ENCODE data around the gene SLC10A7.

DNA sequence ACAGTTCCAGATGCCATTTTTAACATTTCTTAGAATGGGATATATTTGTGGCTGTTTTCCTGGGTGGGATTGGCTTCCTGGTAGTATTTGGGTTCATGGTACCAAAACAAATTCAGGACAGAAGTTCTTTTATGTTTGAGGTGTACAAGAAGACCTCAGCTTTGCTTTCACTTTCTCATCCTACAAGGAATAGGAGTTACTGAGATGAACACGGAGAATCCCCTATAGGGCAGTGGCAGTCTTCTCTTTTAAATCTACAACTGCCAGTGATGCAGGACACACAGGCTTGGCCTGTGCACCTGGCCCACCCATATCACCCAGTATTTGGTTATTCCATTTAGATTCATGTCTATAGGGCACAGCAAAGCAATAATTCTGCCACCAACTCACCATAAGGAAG lies 35.2 kb downstream of the SLC10A7 start:
- TF ChIP-seq EZH2 (IDR thresholded peaks at IDR 0.05; ENCODE audit: low read depth, low read length, severe bottlenecking) (no peak), RNF2 (IDR thresholded peaks at IDR 0.05; ENCODE audit: borderline replicate concordance, low read depth, low read length, missing control alignments, poor library complexity, severe bottlenecking) (no peak), POLR2A (IDR thresholded peaks at IDR 0.05; ENCODE audit: control extremely low read depth in 1 of 2, low read depth in 2 of 2, low read length in 2 of 2) (no peak), EP300 (IDR thresholded peaks at IDR 0.05; ENCODE audit: borderline replicate concordance in 1 of 2, low read depth in 2 of 2, low read length in 2 of 2) (no peak)
